Measurements from ENCODE around the gene BCR.

BCR gene

GRCh38 chr22:23152238-23153114, 27.8 kb upstream of the BCR start:
- DNase-seq, result no peak

GRCh38 chr22:23153994-23154393, 26.3 kb upstream of the BCR start:
- DNase-seq, result no peak

GRCh38 chr22:23154461-23154860, 25.8 kb upstream of the BCR start:
- DNase-seq, result no peak

GRCh38 chr22:23155143-23155542, 25.2 kb upstream of the BCR start:
- no peak for DNase-seq

GRCh38 chr22:23155831-23156230, 24.5 kb upstream of the BCR start:
- no peak for DNase-seq

- DNase-seq, result no peak
Measured at GRCh38 chr22:23156286-23156685, 24.0 kb upstream of the BCR start.

GRCh38 chr22:23157560-23158515, 22.5 kb upstream of the BCR start:
- no peak for DNase-seq

- DNase-seq, result no peak
Measured at GRCh38 chr22:23158516-23159290, 21.6 kb upstream of the BCR start.

- DNase-seq, result no peak
Measured at GRCh38 chr22:23159291-23159630, 21.0 kb upstream of the BCR start.

- no peak for DNase-seq
Measured at GRCh38 chr22:23161029-23161428, 19.3 kb upstream of the BCR start.

GRCh38 chr22:23161574-23161973, 18.7 kb upstream of the BCR start:
- DNase-seq, result no peak

GRCh38 chr22:23163665-23164064, 16.6 kb upstream of the BCR start:
- DNase-seq, result no peak

- DNase-seq, result no peak
Measured at GRCh38 chr22:23164091-23164490, 16.2 kb upstream of the BCR start.

- no peak for DNase-seq
Measured at GRCh38 chr22:23166042-23166831, 14.1 kb upstream of the BCR start.

GRCh38 chr22:23166841-23167616, 13.3 kb upstream of the BCR start:
- no peak for DNase-seq

GRCh38 chr22:23168391-23169042, 11.8 kb upstream of the BCR start:
- DNase-seq, result no peak

GRCh38 chr22:23169043-23169406, 11.3 kb upstream of the BCR start:
- no peak for DNase-seq

- DNase-seq, result no peak
Measured at GRCh38 chr22:23175817-23176644, 4.3 kb upstream of the BCR start.

GRCh38 chr22:23176645-23177027, 3.7 kb upstream of the BCR start:
- no peak for DNase-seq

GRCh38 chr22:23177197-23177596, 3.1 kb upstream of the BCR start:
- no peak for DNase-seq
